ENCODE results near the gene GSN. TPM values are rescaled to one million over a fixed set of nuclear protein-coding genes. Genes with fewer than 3 reads are reported as not detected.
A peak's percentile ranks its signal among the peaks of the same experiment; 100 is the strongest.

The GSN gene
- total RNA-seq, 1 donor from 2014 or later = 174 TPM

DNA sequence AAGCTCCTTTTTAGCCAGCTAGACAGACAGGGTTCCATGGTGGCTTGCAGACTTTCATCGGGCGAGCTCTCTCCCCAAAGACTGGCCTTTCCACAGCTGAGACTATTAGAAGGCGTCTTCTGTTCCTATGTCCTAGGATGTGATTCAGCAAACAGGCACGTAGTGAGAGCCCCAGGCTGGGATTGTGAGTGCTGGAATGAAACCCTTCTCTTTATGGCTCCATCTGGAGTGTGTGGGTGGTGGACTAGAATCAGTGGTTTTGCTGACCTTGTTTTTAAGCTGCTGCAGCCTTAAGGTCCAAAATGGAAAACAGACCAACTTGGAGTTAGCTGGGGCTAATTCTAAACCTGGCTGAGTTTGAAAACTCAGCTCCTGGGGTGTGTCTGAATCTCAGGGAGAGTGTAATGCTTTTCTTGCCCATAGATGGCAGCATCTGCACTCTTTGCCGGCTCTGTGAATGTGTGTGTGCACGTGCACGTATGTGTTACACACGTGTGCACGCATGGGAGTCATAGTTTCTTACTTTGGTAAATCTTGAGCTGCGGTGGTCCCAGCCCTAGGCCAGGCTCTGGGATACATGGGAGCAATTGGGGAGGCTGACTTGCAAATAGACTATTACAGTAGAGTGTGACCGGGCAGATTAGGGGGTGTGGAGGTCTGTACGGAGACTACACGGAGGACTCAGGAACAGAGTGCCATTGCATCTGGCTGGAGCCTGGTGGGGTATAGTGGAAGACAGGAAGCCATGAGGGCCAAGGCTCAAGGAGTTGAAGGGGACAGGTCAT is 10.7 kb downstream of the GSN start:
- TF ChIP-seq, protein P1, sequence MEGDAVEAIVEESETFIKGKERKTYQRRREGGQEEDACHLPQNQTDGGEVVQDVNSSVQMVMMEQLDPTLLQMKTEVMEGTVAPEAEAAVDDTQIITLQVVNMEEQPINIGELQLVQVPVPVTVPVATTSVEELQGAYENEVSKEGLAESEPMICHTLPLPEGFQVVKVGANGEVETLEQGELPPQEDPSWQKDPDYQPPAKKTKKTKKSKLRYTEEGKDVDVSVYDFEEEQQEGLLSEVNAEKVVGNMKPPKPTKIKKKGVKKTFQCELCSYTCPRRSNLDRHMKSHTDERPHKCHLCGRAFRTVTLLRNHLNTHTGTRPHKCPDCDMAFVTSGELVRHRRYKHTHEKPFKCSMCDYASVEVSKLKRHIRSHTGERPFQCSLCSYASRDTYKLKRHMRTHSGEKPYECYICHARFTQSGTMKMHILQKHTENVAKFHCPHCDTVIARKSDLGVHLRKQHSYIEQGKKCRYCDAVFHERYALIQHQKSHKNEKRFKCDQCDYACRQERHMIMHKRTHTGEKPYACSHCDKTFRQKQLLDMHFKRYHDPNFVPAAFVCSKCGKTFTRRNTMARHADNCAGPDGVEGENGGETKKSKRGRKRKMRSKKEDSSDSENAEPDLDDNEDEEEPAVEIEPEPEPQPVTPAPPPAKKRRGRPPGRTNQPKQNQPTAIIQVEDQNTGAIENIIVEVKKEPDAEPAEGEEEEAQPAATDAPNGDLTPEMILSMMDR (conservative IDR thresholded peaks at IDR 0.05; ENCODE audit: low read depth, low read length) = peak; percentile 90
- peak; percentile 81 for DNase-seq (ENCODE audit: low read depth)
- H3K4me3 ChIP-seq (ENCODE audit: low read depth, low read length) = peak overlapping the region; percentile 15

DNA sequence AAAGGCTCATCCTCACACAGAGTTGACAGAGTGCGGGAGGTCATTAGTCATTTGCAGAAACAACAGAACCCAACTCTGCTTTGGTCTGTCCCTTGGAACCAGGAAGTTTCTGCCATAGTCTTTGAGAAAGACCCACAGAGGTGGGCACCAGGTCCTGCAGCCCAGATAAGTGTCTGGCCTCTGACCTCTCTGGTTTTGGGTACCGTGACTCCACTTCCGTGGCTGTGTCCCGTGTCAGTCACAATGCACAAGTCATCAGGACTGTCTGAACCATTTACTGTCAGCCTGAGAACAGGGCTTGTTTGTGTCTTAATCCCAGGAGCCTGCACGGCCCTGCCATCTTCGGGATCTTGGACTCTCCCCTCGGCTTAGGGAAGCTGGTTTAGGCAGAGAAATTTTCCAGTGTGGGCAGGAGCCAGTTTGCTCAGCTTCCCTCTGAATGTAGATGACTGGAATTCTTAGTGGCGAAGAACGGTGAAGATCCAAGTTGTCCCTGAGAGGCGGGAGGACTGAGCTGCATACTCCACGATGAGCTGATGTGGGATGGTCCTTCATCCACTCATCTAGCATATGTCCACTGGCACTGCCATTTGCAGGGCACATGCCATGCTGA is 11.9 kb downstream of the GSN start:
- TF ChIP-seq, protein P1 (conservative IDR thresholded peaks at IDR 0.05; ENCODE audit: low read depth, low read length) = no peak
- no peak for DNase-seq (ENCODE audit: low read depth)
- H3K4me3 ChIP-seq (ENCODE audit: low read depth, low read length) = no peak overlapping the region

DNA sequence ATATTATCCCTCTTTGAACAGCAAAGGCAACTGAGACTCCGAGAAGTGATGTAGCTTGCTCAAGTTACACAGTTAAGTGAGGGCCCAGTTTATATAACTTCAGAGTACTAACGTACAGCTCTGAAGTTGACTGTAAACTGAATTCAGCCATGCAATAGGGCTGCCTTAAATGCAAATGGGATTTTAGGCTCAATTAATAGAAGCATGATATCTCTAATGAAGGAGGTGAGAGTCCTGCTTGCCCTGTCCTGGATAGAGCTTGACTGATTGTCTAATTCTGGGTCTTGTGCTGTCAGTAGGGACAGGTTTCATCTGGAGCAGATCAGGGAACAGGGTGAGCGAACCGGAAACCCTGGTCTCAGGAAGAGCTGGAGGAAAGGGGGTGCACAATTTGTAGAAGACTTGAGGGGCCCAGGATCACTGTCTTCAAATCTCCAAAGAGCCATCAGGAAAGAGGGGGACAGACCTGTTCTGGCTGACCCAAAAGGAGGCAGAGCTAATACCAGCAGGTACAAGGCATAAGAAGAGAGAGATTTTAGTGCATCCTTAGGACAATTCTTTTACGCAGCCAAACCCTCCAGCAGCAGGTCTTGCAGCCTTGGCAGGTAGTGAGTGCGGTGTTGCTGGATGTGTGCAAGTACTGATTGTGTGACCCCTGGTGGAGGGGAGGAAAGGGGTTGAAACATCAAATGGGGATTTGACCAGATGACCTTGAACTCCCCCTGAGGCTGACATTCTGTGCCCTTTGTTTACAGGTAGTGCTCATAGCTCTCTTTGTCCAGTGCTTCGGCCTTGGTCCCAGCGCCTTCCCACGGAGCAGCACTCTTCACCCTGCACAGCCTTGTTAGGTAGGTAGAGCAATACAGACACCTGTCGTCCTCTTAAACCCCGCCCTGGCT is 13.0 kb downstream of the GSN start:
- DNase-seq (ENCODE audit: low read depth) = no peak
- no peak overlapping the region for H3K4me3 ChIP-seq (ENCODE audit: low read depth, low read length)
- TF ChIP-seq, protein P1 (conservative IDR thresholded peaks at IDR 0.05; ENCODE audit: low read depth, low read length) = no peak

DNA sequence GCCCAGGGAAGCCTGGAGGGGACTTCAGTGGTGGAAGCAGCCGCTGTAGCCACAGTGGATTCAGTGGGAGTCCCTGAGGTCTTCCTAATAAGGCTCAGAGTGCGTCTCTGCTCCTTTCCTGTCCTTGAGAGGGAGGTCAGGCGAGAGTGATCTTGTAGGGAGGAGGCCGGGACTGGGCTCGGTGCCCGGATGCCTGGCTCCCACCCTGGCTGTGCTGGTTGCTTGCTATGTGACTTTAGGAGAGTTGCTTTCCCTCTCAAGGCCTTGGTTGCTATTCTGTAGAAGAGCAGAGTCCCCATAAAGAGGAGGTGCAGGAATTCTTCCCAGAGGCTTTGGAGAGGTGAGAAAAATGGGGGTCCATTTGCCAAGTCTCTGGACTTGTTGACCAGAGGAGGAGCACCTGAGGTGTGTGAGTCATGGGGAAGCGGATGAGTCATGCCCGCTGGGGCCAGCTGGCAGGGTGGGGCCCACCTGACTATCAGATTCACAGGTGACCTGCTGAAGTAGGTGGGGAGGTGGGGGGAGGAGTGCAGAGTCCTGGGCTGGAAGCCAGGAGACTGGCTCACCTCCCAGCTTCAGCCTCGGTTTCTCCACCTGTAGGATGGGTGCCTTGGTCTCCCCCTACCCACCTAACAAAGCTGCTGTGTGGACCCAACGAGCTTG is 13.8 kb downstream of the GSN start:
- TF ChIP-seq, protein P1 (conservative IDR thresholded peaks at IDR 0.05; ENCODE audit: low read depth, low read length) = peak; percentile 18
- no peak for DNase-seq (ENCODE audit: low read depth)
- no peak overlapping the region for H3K4me3 ChIP-seq (ENCODE audit: low read depth, low read length)

DNA sequence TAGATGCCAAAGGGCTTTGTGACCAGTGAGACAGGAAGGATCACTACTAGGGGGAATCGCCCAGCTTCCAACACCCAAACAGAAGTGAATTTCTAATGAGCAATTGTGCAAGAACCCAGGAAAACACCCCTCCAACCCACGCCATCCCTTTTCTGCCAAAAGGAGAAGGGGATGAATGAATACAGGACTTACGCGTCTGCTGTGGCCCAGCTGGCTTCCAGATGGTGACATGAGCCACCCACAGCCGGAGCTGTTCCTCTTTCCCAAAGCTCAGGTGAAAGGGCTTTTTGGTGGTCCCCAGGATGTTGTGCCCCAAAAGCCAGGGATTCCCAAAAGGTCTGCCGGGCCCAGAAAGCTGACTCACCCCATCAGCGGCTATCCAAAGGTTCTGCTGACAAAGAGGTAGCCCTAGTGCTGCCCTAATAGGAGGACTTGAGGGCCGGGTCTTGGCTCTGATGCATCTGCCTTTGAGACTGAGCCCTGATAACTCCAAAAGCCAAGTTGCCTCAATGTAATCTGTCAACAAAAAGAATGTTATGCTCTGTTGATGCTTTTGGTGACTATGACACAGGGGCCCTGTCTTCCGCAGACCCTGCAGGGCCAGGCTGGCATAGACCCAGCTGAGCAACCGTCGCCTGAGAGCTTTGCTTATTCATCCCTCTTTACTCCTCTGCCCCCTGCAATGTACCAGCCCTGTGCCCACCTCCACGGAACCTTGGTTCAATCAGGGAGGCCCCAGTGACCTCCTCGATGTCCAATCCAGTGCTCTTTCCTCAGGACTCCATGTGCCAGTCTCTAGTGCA is 14.5 kb downstream of the GSN start:
- H3K4me3 ChIP-seq (ENCODE audit: low read depth, low read length) = no peak overlapping the region
- no peak for DNase-seq (ENCODE audit: low read depth)

More for the DNA sequence above, 14.5 kb downstream of the GSN start:
- TF ChIP-seq, protein P1 (conservative IDR thresholded peaks at IDR 0.05; ENCODE audit: low read depth, low read length) = no peak

All from epithelial cell of proximal tubule (primary cell).